Testis (tissue), 3 donors: ENCODE data around the gene EEF2KMT. TPM values are rescaled to one million over a fixed set of nuclear protein-coding genes. Genes with fewer than 3 reads are reported as not detected.
"Not testable (repeated sequence)": the region's sequence is repeated elsewhere in the genome, so short reads cannot be mapped to it uniquely, and the experiment has no call there.

Experiments used
- DNase-seq: peaks from one replicate; pipeline ENCODE4 v3.0.0-alpha.2; 2019
- H3K27ac ChIP-seq, 2 donors: fragments of 200-600 bp; sonication (generic); one replicate each; pipeline ENCODE4 v1.5.1; 2019
- H3K27me3 ChIP-seq: fragments of 200-600 bp; sonication (generic); one replicate; pipeline ENCODE4 v1.5.1; 2019
- H3K36me3 ChIP-seq: fragments of 200-600 bp; sonication (generic); one replicate; pipeline ENCODE4 v1.5.1; 2017; ENCODE audit warnings: low read depth; ENCODE audit errors: missing control alignments
- H3K4me1 ChIP-seq: fragments of 200-600 bp; sonication (generic); one replicate; pipeline ENCODE4 v1.5.1; 2019
- H3K4me3 ChIP-seq, 2 donors: fragments of 200-600 bp; sonication (generic); one replicate each; pipeline ENCODE4 v1.5.1; 2017 to 2019
- H3K9me3 ChIP-seq: fragments of 200-600 bp; sonication (generic); one replicate; pipeline ENCODE4 v1.5.1; 2017
- CTCF ChIP-seq, 3 experiments: fragments of 450-650 bp in 2 of 3; fragments of 200-600 bp in 1 of 3; sonication (generic) in 1 of 3; IDR thresholded peaks; one replicate each; pipeline ENCODE4 v1.5.1; 2016 to 2019; ENCODE audit warnings: antibody characterized with exemption in 3 of 3, mild to moderate bottlenecking in 2 of 3, moderate library complexity in 1 of 3
- POLR2A ChIP-seq: fragments of 450-650 bp; IDR thresholded peaks from one replicate; pipeline ENCODE4 v1.6.1; 2017; ENCODE audit warnings: antibody characterized with exemption, mild to moderate bottlenecking, moderate library complexity
- WGBS, 2 donors: methylation state at CpG; one replicate each; pipeline ENCODE4 v1.1.5; 2018; 5-methylcytosine and 5-hydroxymethylcytosine counted together
- intact Hi-C: fragments of 100-400 bp; cut with DNase I; formaldehyde crosslinking; loops from one replicate; pipeline ENCODE4 v1.15.1; 2023; ENCODE audit warnings: low total_unique reads
- polyA plus RNA-seq: library from polyadenylated mRNA; stranded (reverse); fragments of 350-450 nt; fragmentation: Illumina TruSeq; extraction: RNeasy Lipid Tissue Mini Kit (QIAGEN cat#74804); gene quantifications from one replicate; pipeline ENCODE4 v1.2.3, GENCODE V29; 2014; ENCODE audit warnings: low read depth, low replicate concordance; ENCODE audit not compliant: insufficient read depth
- total RNA-seq, 2 donors: library from RNA; depleted of rRNA; stranded (reverse); fragments of >200 nt; gene quantifications; one replicate each; pipeline ENCODE4 v1.2.3, GENCODE V29; 2016

EEF2KMT gene
- total and polyA plus RNA-seq, 3 donors from 2014 or later: 20.3 to 36.7 (median 20.6) TPM

- WGBS, 2 donors: 82 to 90% methylated on average over 2 of the region's 2 CpGs
- no peaks in the 10 kb centered on the region for H3K9me3 ChIP-seq
- intact Hi-C loops: no loop called here
These were observed 50.7 kb downstream of the EEF2KMT start for GRCh38 chr16:5046914-5047313.

GRCh38 chr16:5045499-5046115 is 52.0 kb downstream of the EEF2KMT start:
- WGBS, 2 donors: 90 to 94% methylated on average over 7 to 8 of the region's 10 CpGs

More at GRCh38 chr16:5046914-5047313, 50.7 kb downstream of the EEF2KMT start:
- H3K27ac ChIP-seq: no peak overlapping the region
- H3K36me3 ChIP-seq: no peaks in the 10 kb centered on the region
- H3K4me3 ChIP-seq: no peak overlapping the region
- no peak for TF ChIP-seq CTCF (IDR thresholded peaks at IDR 0.05)
- no peak for TF ChIP-seq POLR2A
- DNase-seq: no peak
- H3K4me1 ChIP-seq: no peaks in the 10 kb centered on the region
- H3K27me3 ChIP-seq: no peaks in the 10 kb centered on the region

GRCh38 chr16:5044581-5044980 is 53.0 kb downstream of the EEF2KMT start:
- H3K27ac ChIP-seq, H3K36me3 ChIP-seq, H3K4me1 ChIP-seq, intact Hi-C loops, H3K9me3 ChIP-seq, DNase-seq, H3K4me3 ChIP-seq, H3K27me3 ChIP-seq: not testable (repeated sequence)
- WGBS, 2 donors: 94 to 95% methylated on average over 11 of the region's 11 CpGs

More at GRCh38 chr16:5045499-5046115, 52.0 kb downstream of the EEF2KMT start:
- no peaks in the 10 kb centered on the region for H3K4me1 ChIP-seq
- no peaks in the 10 kb centered on the region for H3K36me3 ChIP-seq
- H3K9me3 ChIP-seq: no peaks in the 10 kb centered on the region
- H3K4me3 ChIP-seq: no peak overlapping the region
- TF ChIP-seq POLR2A (no peak), CTCF (IDR thresholded peaks at IDR 0.05) (no peak)
- intact Hi-C loops: no loop called here
- no peaks in the 10 kb centered on the region for H3K27me3 ChIP-seq
- DNase-seq: no peak
- no peak overlapping the region for H3K27ac ChIP-seq

- Histone ChIP-seq H3K4me3 (no peak overlapping the region), H3K27me3 (no peaks in the 10 kb centered on the region), H3K36me3 (no peaks in the 10 kb centered on the region), H3K9me3 (no peaks in the 10 kb centered on the region), H3K27ac (no peak overlapping the region), H3K4me1 (no peaks in the 10 kb centered on the region)
- 89 to 92% methylated on average over 8 of the region's 8 CpGs for WGBS, 2 donors
- DNase-seq: no peak
- intact Hi-C loops: no loop called here
- TF ChIP-seq POLR2A (no peak), CTCF (IDR thresholded peaks at IDR 0.05) (no peak)
These were observed 53.5 kb downstream of the EEF2KMT start for GRCh38 chr16:5044011-5044540.

- TF ChIP-seq POLR2A (no peak), CTCF (IDR thresholded peaks at IDR 0.05) (no peak)
- intact Hi-C loops: no loop called here
- Histone ChIP-seq H3K27me3 (no peaks in the 10 kb centered on the region), H3K4me3 (no peak overlapping the region), H3K36me3 (no peaks in the 10 kb centered on the region), H3K27ac (no peak overlapping the region), H3K4me1 (no peaks in the 10 kb centered on the region), H3K9me3 (no peaks in the 10 kb centered on the region)
- no peak for DNase-seq
- 70 to 77% methylated on average over 14 of the region's 14 CpGs for WGBS, 2 donors
These were observed 54.9 kb downstream of the EEF2KMT start for GRCh38 chr16:5042574-5043171.
